NCI-H1417 treated with DMSO at 0.1 percent for 48 hours (cell line): Measurements from ENCODE around the gene IGFBP1.

ENCODE experiments used
- DNase-seq: peaks from one replicate; lab custom pipeline; 2025; lab: John Stamatoyannopoulos, UW

IGFBP1 gene

GRCh38 chr7:45902820-45903219 lies 14.5 kb downstream of the IGFBP1 start:
- no peak for DNase-seq

GRCh38 chr7:45909561-45909960 lies 21.3 kb downstream of the IGFBP1 start:
- DNase-seq: no peak

GRCh38 chr7:45910855-45911254 lies 22.6 kb downstream of the IGFBP1 start:
- DNase-seq: no peak

GRCh38 chr7:45911311-45911710 lies 23.0 kb downstream of the IGFBP1 start:
- DNase-seq: no peak

- no peak for DNase-seq
These were observed 24.7 kb downstream of the IGFBP1 start for GRCh38 chr7:45912972-45913371.

GRCh38 chr7:45914911-45915310 lies 26.6 kb downstream of the IGFBP1 start:
- no peak for DNase-seq

GRCh38 chr7:45915606-45916005 lies 27.3 kb downstream of the IGFBP1 start:
- DNase-seq: no peak

- no peak for DNase-seq
These were observed 28.8 kb downstream of the IGFBP1 start for GRCh38 chr7:45917064-45917463.

- no peak for DNase-seq
These were observed 29.4 kb downstream of the IGFBP1 start for GRCh38 chr7:45917658-45918057.

- no peak for DNase-seq
These were observed 30.3 kb downstream of the IGFBP1 start for GRCh38 chr7:45918556-45918955.

- no peak for DNase-seq
These were observed 31.0 kb downstream of the IGFBP1 start for GRCh38 chr7:45919231-45919784.

- no peak for DNase-seq
These were observed 31.7 kb downstream of the IGFBP1 start for GRCh38 chr7:45919993-45920459.

- peak; percentile 48 for DNase-seq
These were observed 32.5 kb downstream of the IGFBP1 start, which contains the start of gene IGFBP3 for GRCh38 chr7:45920502-45921380. TSS of gene IGFBP3 (minus strand) at chr7:45921272. CDS start at chr7:45921140, 132 bp downstream.

- DNase-seq: no peak
These were observed 33.1 kb downstream of the IGFBP1 start for GRCh38 chr7:45921381-45921698.

- DNase-seq: no peak
These were observed 33.6 kb downstream of the IGFBP1 start for GRCh38 chr7:45921699-45922519.

GRCh38 chr7:45922810-45923209 lies 34.5 kb downstream of the IGFBP1 start:
- DNase-seq: no peak

GRCh38 chr7:45923290-45923689 lies 35.0 kb downstream of the IGFBP1 start:
- DNase-seq: no peak

- no peak for DNase-seq
These were observed 35.5 kb downstream of the IGFBP1 start for GRCh38 chr7:45923818-45924217.

- DNase-seq: no peak
These were observed 36.0 kb downstream of the IGFBP1 start for GRCh38 chr7:45924283-45924682.

GRCh38 chr7:45927721-45928120 lies 39.4 kb downstream of the IGFBP1 start:
- DNase-seq: no peak

- no peak for DNase-seq
These were observed 42.7 kb downstream of the IGFBP1 start for GRCh38 chr7:45930967-45931366.

GRCh38 chr7:45937301-45937700 lies 49.0 kb downstream of the IGFBP1 start:
- DNase-seq: no peak

- no peak for DNase-seq
These were observed 49.6 kb downstream of the IGFBP1 start for GRCh38 chr7:45937862-45938261.
